ENCODE measurements around the gene PROB1.
"Not testable (repeated sequence)": the region's sequence is repeated elsewhere in the genome, so short reads cannot be mapped to it uniquely, and the experiment has no call there.

The PROB1 gene

DNA sequence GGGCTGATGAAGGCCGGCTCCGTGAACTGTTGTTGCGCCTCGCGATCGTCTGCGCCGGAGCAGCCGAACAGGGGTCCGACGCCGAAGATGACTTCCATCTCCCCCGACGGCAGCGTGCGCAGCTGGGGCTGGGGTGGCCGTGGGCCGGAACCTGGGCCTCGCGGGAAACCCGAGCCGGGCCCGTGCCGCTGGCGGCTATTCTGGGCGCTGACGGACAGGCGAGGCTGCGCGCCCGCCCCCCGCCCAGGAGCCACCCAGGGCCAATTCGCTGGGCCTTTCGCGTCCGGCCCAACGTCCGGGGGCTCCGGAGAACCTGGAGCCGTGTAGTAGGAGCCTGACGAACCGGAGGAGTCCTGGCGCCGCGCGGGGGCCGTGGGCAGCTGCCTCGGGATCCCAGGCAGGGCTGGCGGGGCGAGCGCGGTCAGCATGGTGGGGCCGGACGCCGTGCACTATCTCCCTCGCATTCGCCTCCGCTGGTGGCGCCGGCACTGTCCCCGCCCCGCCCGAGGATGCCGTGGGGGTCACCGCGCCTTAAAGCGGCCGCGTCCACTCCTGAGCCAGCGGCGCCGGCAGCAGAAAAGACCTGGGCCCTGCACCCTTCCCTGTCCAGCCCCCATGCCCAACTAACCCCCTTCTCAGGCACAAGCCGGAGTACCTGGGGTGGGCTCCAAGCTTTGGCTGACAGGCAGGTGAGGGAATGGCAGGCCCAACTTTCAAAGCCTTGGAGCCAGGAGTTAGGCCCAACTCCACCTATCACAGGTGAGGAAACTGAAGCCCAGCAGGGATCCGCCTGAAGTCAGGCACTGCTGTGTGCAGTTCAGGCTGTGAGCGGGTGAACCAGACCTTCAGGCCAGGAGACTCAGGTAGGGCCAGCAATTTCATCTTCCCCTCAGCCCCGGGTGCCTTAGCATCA, at the start of gene PROB1:
PROB1 (minus strand) TSS at position 451 of the 913 bp plus-strand sequence; CDS start at position 428, 23 bp downstream.
- no peak for DNase-seq

DNA sequence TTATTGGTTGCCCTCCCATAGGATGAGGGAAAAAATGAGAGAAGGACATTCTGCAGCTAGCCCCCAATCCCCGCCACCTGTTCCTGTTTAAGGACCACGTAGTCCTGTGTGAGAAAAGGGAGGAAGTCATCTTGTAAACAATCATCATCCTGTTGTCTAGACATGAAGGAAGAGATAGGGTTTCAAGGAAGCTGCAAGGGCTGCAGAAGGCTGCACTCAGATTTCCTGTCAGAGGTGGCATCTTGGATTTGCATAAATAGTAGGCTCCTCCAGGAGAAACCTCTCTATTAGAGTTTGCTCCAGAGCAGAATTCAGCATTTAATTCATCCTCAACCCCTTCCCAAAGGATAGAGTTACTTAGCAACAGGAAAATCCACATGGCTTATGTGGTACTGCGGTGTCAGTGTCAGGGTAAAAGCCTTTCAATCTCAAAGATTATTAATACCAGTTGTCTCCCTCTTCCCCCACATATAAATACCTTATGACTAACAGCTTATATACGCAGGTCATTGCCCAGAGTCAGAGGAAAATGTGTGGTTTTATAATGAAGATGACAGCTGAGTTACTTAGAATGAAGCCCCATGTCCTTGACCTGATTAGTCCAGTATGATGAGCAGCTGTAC, 49.0 kb upstream of the PROB1 start:
- DNase-seq = peak; percentile 44

DNA sequence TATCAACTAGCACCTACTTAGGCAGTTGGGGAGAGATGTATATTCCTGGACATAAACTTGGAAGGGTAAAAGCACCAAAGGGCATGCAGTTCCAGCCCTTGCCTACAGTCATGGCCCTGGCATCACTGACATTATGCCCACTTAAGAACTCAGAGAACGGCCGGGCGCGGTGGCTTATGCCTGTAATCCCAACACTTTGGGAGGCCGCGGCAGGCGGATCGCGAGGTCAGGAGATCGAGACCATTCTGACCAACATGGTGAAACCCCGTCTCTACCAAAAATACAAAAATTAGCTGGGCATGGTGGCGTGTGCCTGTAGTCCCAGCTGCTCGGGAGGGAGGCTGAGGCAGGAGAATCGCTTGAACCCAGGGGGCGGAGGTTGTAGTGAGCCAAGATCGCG, 45.5 kb upstream of the PROB1 start:
- not testable (repeated sequence) for DNase-seq

DNA sequence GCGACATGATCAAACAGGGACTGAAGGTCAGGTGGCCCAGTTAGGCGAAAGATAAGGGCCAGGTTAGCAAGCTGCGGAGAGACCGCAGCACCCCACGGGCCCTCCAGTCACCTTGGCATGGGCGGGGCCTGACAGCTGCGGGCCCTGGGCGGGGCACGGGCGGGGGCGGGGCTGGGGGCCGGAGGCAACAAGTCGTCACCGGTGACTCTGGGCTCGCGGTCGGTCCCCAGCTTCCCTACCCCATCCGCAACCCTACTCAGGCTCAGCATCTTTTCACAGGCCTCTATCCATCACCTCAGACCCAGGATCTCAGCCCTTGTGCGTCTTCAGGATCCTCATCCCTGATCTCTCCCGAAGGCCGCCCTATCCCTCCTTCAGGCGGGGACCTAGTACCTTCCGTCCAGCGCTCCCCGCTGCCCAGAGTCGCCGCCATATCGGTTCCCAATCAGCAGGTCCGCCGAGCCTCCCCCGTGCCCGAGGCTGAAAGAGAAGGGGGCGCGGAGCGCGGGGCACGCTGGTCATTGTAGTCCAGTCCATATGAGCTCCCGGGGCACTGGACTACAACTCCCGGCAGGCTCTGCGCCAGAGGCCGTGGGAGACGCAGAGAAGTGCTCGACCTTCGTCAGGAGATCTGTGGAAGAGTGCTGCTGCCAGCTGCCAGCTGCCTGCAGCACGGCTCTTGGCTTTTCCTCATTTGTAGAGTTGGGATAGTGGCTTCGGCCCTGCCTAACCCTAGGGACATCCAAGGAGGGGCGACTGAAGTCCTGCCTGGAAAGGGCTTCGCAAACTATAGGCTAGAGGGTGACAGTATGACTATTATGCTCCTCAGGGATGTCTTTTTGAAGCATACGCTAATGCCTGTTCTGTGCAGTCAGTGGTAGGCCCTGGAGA, 44.4 kb upstream of the PROB1 start, which contains the start of gene DNAJC18:
DNAJC18 (minus strand) TSS at position 513 of the 891 bp plus-strand sequence; CDS start at position 433, 80 bp downstream.
- peak; percentile 86 for DNase-seq

- DNase-seq = no peak
Measured at GRCh38 chr5:139438707-139439012, 43.8 kb upstream of the PROB1 start.

GRCh38 chr5:139435676-139436075, 40.8 kb upstream of the PROB1 start:
- no peak for DNase-seq

- DNase-seq = no peak
Measured at GRCh38 chr5:139431706-139432105, 36.8 kb upstream of the PROB1 start.

DNA sequence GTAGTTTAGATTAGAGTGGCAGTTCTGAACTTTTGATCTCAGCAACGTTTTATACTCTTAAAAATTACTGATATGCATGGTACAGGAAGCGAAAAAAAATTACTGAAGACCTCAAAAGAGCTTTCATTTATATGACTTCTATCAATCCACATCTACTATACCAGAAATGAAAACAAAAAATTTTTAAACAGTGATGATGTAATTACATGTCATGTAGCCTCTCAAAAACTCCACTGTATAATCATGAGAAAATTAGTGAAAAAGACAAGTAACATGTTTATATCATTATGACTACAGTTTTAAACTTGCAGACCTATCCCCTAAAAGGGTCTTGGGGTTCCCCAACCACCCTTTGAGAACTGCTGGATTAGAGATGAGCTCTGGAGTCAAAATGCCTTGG, 35.1 kb upstream of the PROB1 start:
- no peak for DNase-seq

DNA sequence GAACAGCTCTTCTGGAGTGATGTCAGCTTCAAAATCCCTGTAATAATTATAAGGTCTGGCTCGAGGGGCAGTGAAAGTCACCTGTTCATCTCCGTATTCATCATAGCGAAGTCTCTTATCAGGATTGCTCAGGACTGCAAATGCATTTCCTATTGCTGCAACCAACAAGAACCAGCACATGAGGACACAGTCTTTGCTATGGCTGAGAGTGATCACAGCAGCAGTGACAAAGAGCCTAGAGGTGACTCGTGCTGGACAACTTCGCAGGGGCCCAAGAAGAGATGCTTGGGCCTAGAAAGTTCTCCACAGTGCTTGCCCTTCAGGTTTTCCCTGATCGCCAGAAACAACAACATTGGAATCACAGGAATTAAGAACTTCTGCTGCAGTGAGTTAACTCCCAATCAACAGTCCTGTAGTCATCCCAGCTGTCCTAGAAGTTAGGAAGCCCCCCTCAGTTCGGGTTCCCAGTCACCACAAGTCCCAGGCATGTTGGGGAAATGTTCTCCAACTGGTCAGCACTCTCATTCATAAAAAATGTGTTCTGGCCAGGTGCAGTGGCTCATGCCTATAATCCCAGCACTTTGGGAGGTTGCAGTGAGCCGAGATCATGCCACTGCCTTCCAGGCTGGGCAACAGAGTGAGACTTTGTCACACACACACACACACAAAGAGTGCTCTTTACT, 31.4 kb upstream of the PROB1 start:
- DNase-seq = no peak

DNA sequence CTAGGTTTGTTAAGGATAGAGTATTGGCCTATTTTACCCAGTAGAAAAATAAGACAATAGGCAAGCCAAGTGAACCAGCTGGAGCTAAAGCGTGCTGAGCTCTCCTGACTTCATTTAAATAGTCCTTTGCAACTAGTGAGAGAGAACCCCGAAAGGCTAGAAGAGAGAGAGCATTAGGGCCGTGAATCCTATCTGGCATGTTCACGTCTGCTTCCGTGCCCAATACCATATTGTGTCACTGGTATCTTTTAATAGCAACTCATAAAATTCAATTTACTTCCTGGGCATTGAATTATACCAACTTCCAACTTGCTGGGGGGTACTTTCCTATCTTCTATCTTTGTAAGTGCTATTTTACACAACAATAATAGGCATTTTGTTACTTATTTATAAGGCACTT, 30.6 kb upstream of the PROB1 start:
- DNase-seq = no peak

GRCh38 chr5:139422307-139422893, 27.5 kb upstream of the PROB1 start:
- DNase-seq = peak; percentile 58

GRCh38 chr5:139419226-139420192, 24.6 kb upstream of the PROB1 start:
- DNase-seq = no peak

DNA sequence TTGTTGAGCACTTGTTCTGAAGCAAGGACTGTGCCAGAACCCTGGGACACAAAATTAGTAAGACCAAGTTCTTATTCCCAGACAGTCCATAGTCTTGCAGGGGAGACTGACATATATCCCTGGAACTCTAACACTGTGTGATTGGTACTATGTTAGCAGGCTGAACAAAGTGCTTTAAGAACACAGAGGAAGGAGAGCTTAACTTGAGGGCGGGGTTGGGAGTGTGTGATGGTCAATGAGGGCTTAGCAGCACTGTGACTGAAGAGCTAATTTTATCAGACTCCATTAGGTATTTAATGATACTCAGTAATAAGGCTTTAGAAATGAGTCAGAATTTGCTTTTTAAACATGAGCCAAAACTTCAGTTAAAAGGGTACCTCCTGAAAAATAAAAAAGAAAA, 23.9 kb upstream of the PROB1 start:
- DNase-seq = no peak

- DNase-seq = peak; percentile 85
Measured at GRCh38 chr5:139417214-139417613, 22.3 kb upstream of the PROB1 start.

- no peak for DNase-seq
Measured at GRCh38 chr5:139416651-139417050, 21.7 kb upstream of the PROB1 start.

DNA sequence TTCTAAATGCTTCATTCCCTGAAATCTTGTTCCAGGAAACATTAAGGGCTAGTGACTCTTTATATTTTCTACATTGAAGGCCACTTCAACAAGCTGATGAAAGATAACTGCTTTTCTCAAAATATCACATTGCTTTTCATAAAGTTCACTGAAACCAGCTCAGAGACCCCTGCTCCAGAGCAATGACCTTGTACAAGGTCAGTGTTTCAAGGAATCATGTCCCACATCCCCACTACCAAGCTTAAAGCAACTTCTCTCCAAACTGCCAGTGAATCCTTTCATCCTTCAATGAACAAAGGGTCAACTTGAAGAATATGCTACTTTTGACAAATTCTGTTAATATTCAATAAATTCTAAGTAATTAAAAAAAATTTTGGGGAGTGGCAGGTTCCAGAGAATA, 21.0 kb upstream of the PROB1 start:
- DNase-seq = no peak

GRCh38 chr5:139415221-139415861, 20.4 kb upstream of the PROB1 start:
- peak; percentile 30 for DNase-seq

DNA sequence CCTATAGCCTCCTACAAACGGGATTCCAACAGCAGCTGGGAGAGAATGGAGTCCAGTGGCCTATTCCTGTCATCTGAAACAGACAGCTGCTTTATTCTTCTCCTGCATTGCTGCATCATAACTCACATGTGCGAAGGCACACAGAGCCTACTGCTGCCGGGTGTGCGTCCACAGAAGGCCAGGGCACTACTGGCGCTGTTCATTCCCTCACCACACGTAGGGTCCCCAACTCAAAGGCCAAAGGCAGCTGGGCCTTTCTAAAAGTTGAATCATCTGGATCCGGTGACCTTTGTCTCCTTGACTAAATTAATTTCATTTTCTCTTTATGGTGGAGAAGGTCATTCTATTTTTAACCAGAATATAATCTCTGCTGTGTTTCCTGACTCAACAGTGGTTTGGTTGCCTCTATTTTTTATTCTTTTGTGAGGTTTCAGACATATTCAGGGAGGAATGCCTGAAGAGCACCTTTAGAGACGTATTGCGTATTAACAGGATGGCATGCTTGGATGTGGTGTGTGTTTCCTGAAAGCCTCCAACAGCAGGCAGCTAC, 19.8 kb upstream of the PROB1 start:
- no peak for DNase-seq

GRCh38 chr5:139413963-139414362, 19.1 kb upstream of the PROB1 start:
- DNase-seq = no peak

GRCh38 chr5:139413153-139413552, 18.2 kb upstream of the PROB1 start:
- no peak for DNase-seq

Data from NCI-H2171 treated with DMSO at 0.1 percent for 48 hours (cell line).